HG03066 (cell line): ENCODE results near the gene RPS6KA6.

ENCODE experiments used
- ATAC-seq: cut with Tn5 transposase; IDR thresholded peaks from one replicate; pipeline ENCODE4 v1.9.1; 2021; ENCODE audit warnings: low read depth; ENCODE audit not compliant: unreplicated experiment

Gene RPS6KA6

DNA sequence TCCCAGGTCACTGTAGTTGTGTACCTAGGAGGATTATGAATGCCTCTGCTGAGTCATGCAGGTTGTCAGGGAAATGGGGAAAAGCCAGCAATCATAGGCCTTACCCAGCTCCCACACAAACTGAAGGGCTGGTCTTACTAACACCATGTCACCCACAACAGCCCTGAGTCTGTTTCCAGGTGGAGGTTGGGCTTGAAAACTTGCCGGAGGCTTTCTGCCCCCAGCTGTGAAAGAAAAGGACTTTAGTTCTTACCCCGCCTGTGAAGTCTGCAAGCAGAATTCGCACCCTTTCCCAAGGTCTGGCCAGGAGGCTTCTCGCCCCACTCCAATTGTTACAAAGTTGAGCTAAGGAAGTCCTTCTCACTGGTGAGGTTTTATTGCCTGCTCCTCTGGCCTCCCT is 143.9 kb downstream of the RPS6KA6 start:
- no peak for ATAC-seq
